HEK293 (cell line): Measurements from ENCODE around the gene SLC4A1AP.

Experiments
- CTCF ChIA-PET: fragments of 350-600 bp; formaldehyde crosslinking; extraction: SDS; loops from one replicate; lab custom pipeline; 2021; ENCODE audit warnings: antibody characterized with exemption; lab: Yijun Ruan, JAX
- POLR2A ChIA-PET: fragments of 300-600 bp; formaldehyde crosslinking; extraction: SDS; loops from one replicate; lab custom pipeline; 2020; ENCODE audit warnings: antibody characterized with exemption, inconsistent platforms; lab: Yijun Ruan, JAX
- H3K27ac ChIP-seq: fragments of 200-500 bp; sonication (Bioruptor generic); 2 replicates; pipeline ENCODE4 v1.5.1; 2014; ENCODE audit warnings: low read depth, low read length, control low read depth, inconsistent platforms; ENCODE audit errors: extremely low read depth
- H3K36me3 ChIP-seq, 2 experiments: fragments of 200-500 bp in 1 of 2; sonication (Bioruptor generic) in 1 of 2; 1 replicate in 1 of 2; 2 replicates in 1 of 2; pipeline ENCODE4 v1.5.1; 2014 to 2017; ENCODE audit warnings: inconsistent platforms in 2 of 2, low read length in 2 of 2; ENCODE audit not compliant: control insufficient read depth in 2 of 2, insufficient read depth in 1 of 2
- H3K4me1 ChIP-seq: fragments of 200-500 bp; sonication (Bioruptor generic); 2 replicates; pipeline ENCODE4 v1.5.1; 2014; ENCODE audit warnings: mild to moderate bottlenecking, low read length, inconsistent platforms; ENCODE audit not compliant: control insufficient read depth, insufficient read depth
- H3K4me3 ChIP-seq: 2 replicates; pipeline ENCODE4 v1.5.1; 2011; ENCODE audit warnings: low read depth, mild to moderate bottlenecking, control low read depth, low read length, moderate library complexity
- H3K9me3 ChIP-seq: fragments of 200-500 bp; sonication (Bioruptor generic); 2 replicates; pipeline ENCODE4 v1.5.1; 2014; ENCODE audit warnings: low read depth, low read length, inconsistent platforms; ENCODE audit not compliant: control insufficient read depth, insufficient read depth
- BCL11B ChIP-seq: fragments of 450-650 bp; formaldehyde crosslinking; IDR thresholded peaks from 2 replicates; pipeline ENCODE4 v1.5.1; 2016; ENCODE audit warnings: low read depth, missing biosample characterization, missing genetic modification characterization
- IKZF3 ChIP-seq: fragments of 450-650 bp; IDR thresholded peaks from 2 replicates; pipeline ENCODE4 v1.5.0; 2018; ENCODE audit warnings: missing biosample characterization, mild to moderate bottlenecking, missing genetic modification characterization, moderate library complexity
- MZF1 ChIP-seq: fragments of 450-650 bp; formaldehyde crosslinking; IDR thresholded peaks from 2 replicates; pipeline ENCODE4 v1.5.1; 2017; ENCODE audit warnings: missing biosample characterization, missing genetic modification characterization, borderline replicate concordance
- OVOL3 ChIP-seq: fragments of 450-650 bp; formaldehyde crosslinking; IDR thresholded peaks from 2 replicates; pipeline ENCODE4 v1.5.1; 2016; ENCODE audit warnings: missing biosample characterization, missing genetic modification characterization
- SP7 ChIP-seq: fragments of 450-650 bp; formaldehyde crosslinking; IDR thresholded peaks from 2 replicates; pipeline ENCODE4 v1.5.1; 2016; ENCODE audit warnings: missing biosample characterization, missing genetic modification characterization
- ZNF214 ChIP-seq: fragments of 450-650 bp; formaldehyde crosslinking; IDR thresholded peaks from 2 replicates; pipeline ENCODE4 v1.5.1; 2017; ENCODE audit warnings: missing biosample characterization, mild to moderate bottlenecking, missing genetic modification characterization, borderline replicate concordance
- ZNF600 ChIP-seq: fragments of 450-650 bp; formaldehyde crosslinking; IDR thresholded peaks from 2 replicates; pipeline ENCODE4 v1.5.1; 2016; ENCODE audit warnings: missing biosample characterization, missing genetic modification characterization
- ZNF621 ChIP-seq: fragments of 450-650 bp; formaldehyde crosslinking; IDR thresholded peaks from 2 replicates; pipeline ENCODE4 v1.5.1; 2017; ENCODE audit warnings: missing biosample characterization, missing genetic modification characterization
- ZNF623 ChIP-seq: fragments of 450-650 bp; formaldehyde crosslinking; IDR thresholded peaks from 2 replicates; pipeline ENCODE4 v1.5.1; 2016; ENCODE audit warnings: missing biosample characterization, missing genetic modification characterization
- ZNF664 ChIP-seq: fragments of 450-650 bp; formaldehyde crosslinking; IDR thresholded peaks from 2 replicates; pipeline ENCODE4 v1.5.1; 2016; ENCODE audit warnings: missing biosample characterization, missing genetic modification characterization
- TF ChIP-seq, protein P1 (sequence below): IDR thresholded peaks from 2 replicates; pipeline ENCODE4 v1.6.1; 2011; ENCODE audit warnings: mild to moderate bottlenecking, low read depth, low read length, borderline replicate concordance
- TF ChIP-seq, protein P2 (sequence below): fragments of 450-650 bp; formaldehyde crosslinking; IDR thresholded peaks from 2 replicates; pipeline ENCODE4 v1.5.1; 2016; ENCODE audit warnings: missing biosample characterization, missing genetic modification characterization
- TF ChIP-seq, protein P3 (sequence below): fragments of 450-650 bp; formaldehyde crosslinking; IDR thresholded peaks from 2 replicates; pipeline ENCODE4 v1.5.1; 2016; ENCODE audit warnings: missing biosample characterization, missing genetic modification characterization
- TF ChIP-seq, protein P4 (sequence below): fragments of 450-650 bp; formaldehyde crosslinking; optimal IDR thresholded peaks from 2 replicates; pipeline ENCODE3; 2016; ENCODE audit warnings: missing biosample characterization, mild to moderate bottlenecking, missing genetic modification characterization

SLC4A1AP gene

DNA sequence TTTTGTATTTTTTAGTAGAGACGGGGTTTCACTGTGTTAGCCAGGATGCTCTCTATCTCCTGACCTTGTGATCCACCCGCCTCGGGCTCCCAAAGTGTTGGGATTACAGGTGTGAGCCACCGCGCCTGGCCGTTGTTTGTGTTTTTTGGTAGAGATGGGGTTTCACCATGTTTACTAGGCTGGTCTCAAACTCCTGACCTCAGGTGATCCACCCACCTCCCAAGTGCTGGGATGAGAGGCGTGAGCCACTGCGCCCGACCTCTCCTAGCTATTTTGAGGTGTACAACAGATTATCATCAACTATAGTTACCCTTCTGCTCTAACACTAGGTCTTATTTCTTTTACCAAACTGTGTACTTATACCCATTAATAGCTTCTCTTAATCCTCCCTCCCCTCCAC is 78.9 kb downstream of the SLC4A1AP start:
- Histone ChIP-seq H3K9me3 (no peaks in the 10 kb centered on the region), H3K4me1 (no peaks in the 10 kb centered on the region), H3K27ac (no peak overlapping the region), H3K4me3 (no peak overlapping the region), H3K36me3 (no peaks in the 10 kb centered on the region)
- CTCF ChIA-PET: interaction anchor here (1.6 to 2.7 kb wide), 2 partner anchors 19 to 59 kb away, joined by 6 read pairs; no protein-coding TSS in a partner anchor
- POLR2A ChIA-PET: interaction anchor here (0.8 kb wide), 1 partner anchor 538 kb away, joined by 3 read pairs; no protein-coding TSS in a partner anchor
- no peak for TF ChIP-seq MZF1 (tag by site-specific recombination)
- no peak for TF ChIP-seq ZNF623 (tag by site-specific recombination)
- TF ChIP-seq, protein P1, sequence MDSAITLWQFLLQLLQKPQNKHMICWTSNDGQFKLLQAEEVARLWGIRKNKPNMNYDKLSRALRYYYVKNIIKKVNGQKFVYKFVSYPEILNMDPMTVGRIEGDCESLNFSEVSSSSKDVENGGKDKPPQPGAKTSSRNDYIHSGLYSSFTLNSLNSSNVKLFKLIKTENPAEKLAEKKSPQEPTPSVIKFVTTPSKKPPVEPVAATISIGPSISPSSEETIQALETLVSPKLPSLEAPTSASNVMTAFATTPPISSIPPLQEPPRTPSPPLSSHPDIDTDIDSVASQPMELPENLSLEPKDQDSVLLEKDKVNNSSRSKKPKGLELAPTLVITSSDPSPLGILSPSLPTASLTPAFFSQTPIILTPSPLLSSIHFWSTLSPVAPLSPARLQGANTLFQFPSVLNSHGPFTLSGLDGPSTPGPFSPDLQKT: no peak
- TF ChIP-seq, protein P2, sequence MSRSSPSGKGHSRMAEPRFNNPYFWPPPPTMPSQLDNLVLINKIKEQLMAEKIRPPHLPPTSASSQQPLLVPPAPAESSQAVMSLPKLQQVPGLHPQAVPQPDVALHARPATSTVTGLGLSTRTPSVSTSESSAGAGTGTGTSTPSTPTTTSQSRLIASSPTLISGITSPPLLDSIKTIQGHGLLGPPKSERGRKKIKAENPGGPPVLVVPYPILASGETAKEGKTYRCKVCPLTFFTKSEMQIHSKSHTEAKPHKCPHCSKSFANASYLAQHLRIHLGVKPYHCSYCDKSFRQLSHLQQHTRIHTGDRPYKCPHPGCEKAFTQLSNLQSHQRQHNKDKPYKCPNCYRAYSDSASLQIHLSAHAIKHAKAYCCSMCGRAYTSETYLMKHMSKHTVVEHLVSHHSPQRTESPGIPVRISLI (tag by site-specific recombination): no peak
- TF ChIP-seq, protein P3, sequence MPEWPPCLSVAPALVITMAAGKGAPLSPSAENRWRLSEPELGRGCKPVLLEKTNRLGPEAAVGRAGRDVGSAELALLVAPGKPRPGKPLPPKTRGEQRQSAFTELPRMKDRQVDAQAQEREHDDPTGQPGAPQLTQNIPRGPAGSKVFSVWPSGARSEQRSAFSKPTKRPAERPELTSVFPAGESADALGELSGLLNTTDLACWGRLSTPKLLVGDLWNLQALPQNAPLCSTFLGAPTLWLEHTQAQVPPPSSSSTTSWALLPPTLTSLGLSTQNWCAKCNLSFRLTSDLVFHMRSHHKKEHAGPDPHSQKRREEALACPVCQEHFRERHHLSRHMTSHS (tag by site-specific recombination): no peak
- TF ChIP-seq IKZF3 (tag by site-specific recombination): no peak
- TF ChIP-seq OVOL3 (tag by site-specific recombination): no peak
- TF ChIP-seq ZNF621: no peak
- no peak for TF ChIP-seq ZNF214 (tag by site-specific recombination)
- TF ChIP-seq ZNF664 (tag by site-specific recombination): no peak
- TF ChIP-seq, protein P4, sequence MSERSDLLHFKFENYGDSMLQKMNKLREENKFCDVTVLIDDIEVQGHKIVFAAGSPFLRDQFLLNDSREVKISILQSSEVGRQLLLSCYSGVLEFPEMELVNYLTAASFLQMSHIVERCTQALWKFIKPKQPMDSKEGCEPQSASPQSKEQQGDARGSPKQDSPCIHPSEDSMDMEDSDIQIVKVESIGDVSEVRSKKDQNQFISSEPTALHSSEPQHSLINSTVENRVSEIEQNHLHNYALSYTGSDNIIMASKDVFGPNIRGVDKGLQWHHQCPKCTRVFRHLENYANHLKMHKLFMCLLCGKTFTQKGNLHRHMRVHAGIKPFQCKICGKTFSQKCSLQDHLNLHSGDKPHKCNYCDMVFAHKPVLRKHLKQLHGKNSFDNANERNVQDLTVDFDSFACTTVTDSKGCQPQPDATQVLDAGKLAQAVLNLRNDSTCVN (tag by site-specific recombination): no peak
- TF ChIP-seq SP7 (tag by site-specific recombination): no peak
- TF ChIP-seq BCL11B (tag by site-specific recombination): no peak
- TF ChIP-seq ZNF600 (tag by site-specific recombination): no peak
